HEK293 (cell line): ENCODE measurements around the gene DNAJB2.

Source experiments
- CTCF ChIA-PET: fragments of 350-600 bp; formaldehyde crosslinking; extraction: SDS; loops from one replicate; lab custom pipeline; 2021; ENCODE audit warnings: antibody characterized with exemption; lab: Yijun Ruan, JAX
- POLR2A ChIA-PET: fragments of 300-600 bp; formaldehyde crosslinking; extraction: SDS; loops from one replicate; lab custom pipeline; 2020; ENCODE audit warnings: antibody characterized with exemption, inconsistent platforms; lab: Yijun Ruan, JAX
- H3K27ac ChIP-seq: fragments of 200-500 bp; sonication (Bioruptor generic); 2 replicates; pipeline ENCODE4 v1.5.1; 2014; ENCODE audit warnings: low read depth, low read length, control low read depth, inconsistent platforms; ENCODE audit errors: extremely low read depth
- H3K36me3 ChIP-seq, 2 experiments: fragments of 200-500 bp in 1 of 2; sonication (Bioruptor generic) in 1 of 2; 1 replicate in 1 of 2; 2 replicates in 1 of 2; pipeline ENCODE4 v1.5.1; 2014 to 2017; ENCODE audit warnings: inconsistent platforms in 2 of 2, low read length in 2 of 2; ENCODE audit not compliant: control insufficient read depth in 2 of 2, insufficient read depth in 1 of 2
- H3K4me1 ChIP-seq: fragments of 200-500 bp; sonication (Bioruptor generic); 2 replicates; pipeline ENCODE4 v1.5.1; 2014; ENCODE audit warnings: mild to moderate bottlenecking, low read length, inconsistent platforms; ENCODE audit not compliant: control insufficient read depth, insufficient read depth
- H3K4me3 ChIP-seq: 2 replicates; pipeline ENCODE4 v1.5.1; 2011; ENCODE audit warnings: low read depth, mild to moderate bottlenecking, control low read depth, low read length, moderate library complexity
- H3K9me3 ChIP-seq: fragments of 200-500 bp; sonication (Bioruptor generic); 2 replicates; pipeline ENCODE4 v1.5.1; 2014; ENCODE audit warnings: low read depth, low read length, inconsistent platforms; ENCODE audit not compliant: control insufficient read depth, insufficient read depth
- BCL11B ChIP-seq: fragments of 450-650 bp; formaldehyde crosslinking; IDR thresholded peaks from 2 replicates; pipeline ENCODE4 v1.5.1; 2016; ENCODE audit warnings: low read depth, missing biosample characterization, missing genetic modification characterization
- IKZF3 ChIP-seq: fragments of 450-650 bp; IDR thresholded peaks from 2 replicates; pipeline ENCODE4 v1.5.0; 2018; ENCODE audit warnings: missing biosample characterization, mild to moderate bottlenecking, missing genetic modification characterization, moderate library complexity
- REPIN1 ChIP-seq: fragments of 450-650 bp; formaldehyde crosslinking; IDR thresholded peaks from 2 replicates; pipeline ENCODE4 v1.5.1; 2017; ENCODE audit warnings: missing biosample characterization, missing genetic modification characterization, low read depth
- SP2 ChIP-seq: fragments of 450-650 bp; formaldehyde crosslinking; IDR thresholded peaks from 2 replicates; pipeline ENCODE4 v1.5.1; 2016; ENCODE audit warnings: missing biosample characterization, missing genetic modification characterization
- ZBTB44 ChIP-seq: fragments of 450-650 bp; IDR thresholded peaks from 2 replicates; pipeline ENCODE4 v1.5.1; 2018; ENCODE audit warnings: missing biosample characterization, mild to moderate bottlenecking, missing genetic modification characterization
- ZFP3 ChIP-seq: fragments of 450-650 bp; formaldehyde crosslinking; IDR thresholded peaks from 2 replicates; pipeline ENCODE4 v1.5.1; 2016; ENCODE audit warnings: low read depth, missing biosample characterization, missing genetic modification characterization
- ZFP69B ChIP-seq: fragments of 450-650 bp; formaldehyde crosslinking; IDR thresholded peaks from 2 replicates; pipeline ENCODE4 v1.5.1; 2016; ENCODE audit warnings: missing biosample characterization, missing genetic modification characterization
- ZNF146 ChIP-seq: fragments of 450-650 bp; formaldehyde crosslinking; IDR thresholded peaks from 2 replicates; pipeline ENCODE4 v1.5.1; 2016; ENCODE audit warnings: missing biosample characterization, missing genetic modification characterization
- ZNF155 ChIP-seq: fragments of 450-650 bp; formaldehyde crosslinking; IDR thresholded peaks from 2 replicates; pipeline ENCODE4 v1.5.1; 2016; ENCODE audit warnings: missing biosample characterization, missing genetic modification characterization
- ZNF223 ChIP-seq: fragments of 450-650 bp; formaldehyde crosslinking; IDR thresholded peaks from 2 replicates; pipeline ENCODE4 v1.5.1; 2016; ENCODE audit warnings: missing biosample characterization, missing genetic modification characterization
- ZNF394 ChIP-seq: fragments of 450-650 bp; formaldehyde crosslinking; IDR thresholded peaks from 2 replicates; pipeline ENCODE4 v1.5.1; 2016; ENCODE audit warnings: missing biosample characterization, missing genetic modification characterization, mild to moderate bottlenecking, moderate library complexity, borderline replicate concordance
- ZNF513 ChIP-seq: fragments of 450-650 bp; IDR thresholded peaks from 2 replicates; pipeline ENCODE4 v1.5.1; 2018; ENCODE audit warnings: missing biosample characterization, missing genetic modification characterization
- ZNF518A ChIP-seq: fragments of 450-650 bp; formaldehyde crosslinking; conservative IDR thresholded peaks from 2 replicates; pipeline ENCODE4 v1.5.1; 2016; ENCODE audit warnings: low read depth, missing biosample characterization, missing genetic modification characterization
- ZNF548 ChIP-seq: fragments of 450-650 bp; formaldehyde crosslinking; IDR thresholded peaks from 2 replicates; pipeline ENCODE4 v1.5.1; 2016; ENCODE audit warnings: missing biosample characterization, missing genetic modification characterization
- ZNF596 ChIP-seq: fragments of 450-650 bp; IDR thresholded peaks from 2 replicates; pipeline ENCODE4 v1.5.0; 2018; ENCODE audit warnings: missing biosample characterization, mild to moderate bottlenecking, missing genetic modification characterization, moderate library complexity
- ZNF677 ChIP-seq: fragments of 450-650 bp; IDR thresholded peaks from 2 replicates; pipeline ENCODE4 v1.5.0; 2018; ENCODE audit warnings: missing biosample characterization, mild to moderate bottlenecking, missing genetic modification characterization, moderate library complexity
- ZNF791 ChIP-seq: fragments of 450-650 bp; formaldehyde crosslinking; IDR thresholded peaks from 2 replicates; pipeline ENCODE4 v1.5.1; 2016; ENCODE audit warnings: missing biosample characterization, missing genetic modification characterization
- ZNF792 ChIP-seq: fragments of 450-650 bp; formaldehyde crosslinking; IDR thresholded peaks from 2 replicates; pipeline ENCODE4 v1.5.1; 2016; ENCODE audit warnings: missing biosample characterization, missing genetic modification characterization
- ZNF843 ChIP-seq: fragments of 450-650 bp; formaldehyde crosslinking; IDR thresholded peaks from 2 replicates; pipeline ENCODE4 v1.5.1; 2016; ENCODE audit warnings: missing biosample characterization, missing genetic modification characterization
- TF ChIP-seq, protein P1 (sequence below): sonication (generic); formaldehyde crosslinking; IDR thresholded peaks from 2 replicates; pipeline ENCODE4 v1.8.1; 2022; ENCODE audit warnings: mild to moderate bottlenecking, moderate library complexity, missing genetic modification reagents
- TF ChIP-seq, protein P2 (sequence below): fragments of 450-650 bp; formaldehyde crosslinking; IDR thresholded peaks from 2 replicates; pipeline ENCODE4 v1.5.1; 2016; ENCODE audit warnings: missing biosample characterization, missing genetic modification characterization
- TF ChIP-seq, protein P3 (sequence below): fragments of 450-650 bp; formaldehyde crosslinking; IDR thresholded peaks from 2 replicates; pipeline ENCODE4 v1.5.1; 2016; ENCODE audit warnings: missing biosample characterization, missing genetic modification characterization

Gene DNAJB2

GRCh38 chr2:219284501-219285372 is 5.6 kb downstream of the DNAJB2 start:
- POLR2A ChIA-PET, result no interaction called here
- Histone ChIP-seq H3K4me3 (no peak overlapping the region), H3K27ac (no peak overlapping the region), H3K4me1 (no peaks in the 10 kb centered on the region), H3K9me3 (no peaks in the 10 kb centered on the region), H3K36me3 (peaks cover 0 to 64% of the 10 kb centered on the region in 2 experiments; a peak in 1 of 3 replicates)
- CTCF ChIA-PET, result interaction anchor here (0.6 to 15.0 kb wide), 2 partner anchors 11 to 114 kb away, joined by 3 to 297 read pairs; no protein-coding TSS in a partner anchor
- no peak for TF ChIP-seq ZNF394 (tag by site-specific recombination)
- no peak for TF ChIP-seq ZFP3 (tag by site-specific recombination)
- no peak for TF ChIP-seq ZNF792 (tag by site-specific recombination)
- TF ChIP-seq ZNF677 (tag by site-specific recombination), result no peak
- TF ChIP-seq, protein P1, sequence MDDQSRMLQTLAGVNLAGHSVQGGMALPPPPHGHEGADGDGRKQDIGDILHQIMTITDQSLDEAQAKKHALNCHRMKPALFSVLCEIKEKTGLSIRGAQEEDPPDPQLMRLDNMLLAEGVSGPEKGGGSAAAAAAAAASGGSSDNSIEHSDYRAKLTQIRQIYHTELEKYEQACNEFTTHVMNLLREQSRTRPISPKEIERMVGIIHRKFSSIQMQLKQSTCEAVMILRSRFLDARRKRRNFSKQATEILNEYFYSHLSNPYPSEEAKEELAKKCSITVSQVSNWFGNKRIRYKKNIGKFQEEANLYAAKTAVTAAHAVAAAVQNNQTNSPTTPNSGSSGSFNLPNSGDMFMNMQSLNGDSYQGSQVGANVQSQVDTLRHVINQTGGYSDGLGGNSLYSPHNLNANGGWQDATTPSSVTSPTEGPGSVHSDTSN, result no peak
- no peak for TF ChIP-seq IKZF3
- TF ChIP-seq ZNF843, result no peak
- TF ChIP-seq ZNF155 (tag by site-specific recombination), result no peak
- TF ChIP-seq ZNF518A (tag by site-specific recombination), result no peak
- TF ChIP-seq ZBTB44 (tag by site-specific recombination), result no peak
- TF ChIP-seq ZNF548, result no peak
- no peak for TF ChIP-seq ZNF146 (tag by site-specific recombination)
- no peak for TF ChIP-seq ZNF596 (tag by site-specific recombination)
- TF ChIP-seq, protein P2, sequence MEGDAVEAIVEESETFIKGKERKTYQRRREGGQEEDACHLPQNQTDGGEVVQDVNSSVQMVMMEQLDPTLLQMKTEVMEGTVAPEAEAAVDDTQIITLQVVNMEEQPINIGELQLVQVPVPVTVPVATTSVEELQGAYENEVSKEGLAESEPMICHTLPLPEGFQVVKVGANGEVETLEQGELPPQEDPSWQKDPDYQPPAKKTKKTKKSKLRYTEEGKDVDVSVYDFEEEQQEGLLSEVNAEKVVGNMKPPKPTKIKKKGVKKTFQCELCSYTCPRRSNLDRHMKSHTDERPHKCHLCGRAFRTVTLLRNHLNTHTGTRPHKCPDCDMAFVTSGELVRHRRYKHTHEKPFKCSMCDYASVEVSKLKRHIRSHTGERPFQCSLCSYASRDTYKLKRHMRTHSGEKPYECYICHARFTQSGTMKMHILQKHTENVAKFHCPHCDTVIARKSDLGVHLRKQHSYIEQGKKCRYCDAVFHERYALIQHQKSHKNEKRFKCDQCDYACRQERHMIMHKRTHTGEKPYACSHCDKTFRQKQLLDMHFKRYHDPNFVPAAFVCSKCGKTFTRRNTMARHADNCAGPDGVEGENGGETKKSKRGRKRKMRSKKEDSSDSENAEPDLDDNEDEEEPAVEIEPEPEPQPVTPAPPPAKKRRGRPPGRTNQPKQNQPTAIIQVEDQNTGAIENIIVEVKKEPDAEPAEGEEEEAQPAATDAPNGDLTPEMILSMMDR, result no peak

DNA sequence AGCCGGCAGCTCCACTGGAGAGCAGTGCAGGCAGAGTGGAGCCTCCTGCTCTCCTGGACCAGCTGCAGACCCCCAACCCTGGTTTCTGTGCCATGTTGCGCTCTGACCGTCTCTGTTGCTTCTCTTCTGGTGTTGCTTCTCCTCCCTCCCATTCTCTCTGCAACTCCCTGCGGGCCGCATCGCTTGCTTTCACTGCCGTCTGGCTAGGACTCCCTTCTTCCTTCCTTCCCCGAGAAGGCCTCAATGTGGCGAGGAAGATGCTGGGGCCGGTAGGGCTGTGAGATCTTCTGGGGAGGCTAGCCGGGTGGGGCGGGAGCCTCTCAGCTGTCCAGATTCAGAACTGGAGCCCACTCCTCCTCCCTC is 6.2 kb downstream of the DNAJB2 start:
- Histone ChIP-seq H3K27ac (no peak overlapping the region), H3K36me3 (peaks cover 0 to 62% of the 10 kb centered on the region in 2 experiments; a peak in 1 of 3 replicates), H3K9me3 (no peaks in the 10 kb centered on the region), H3K4me3 (no peak overlapping the region), H3K4me1 (no peaks in the 10 kb centered on the region)
- ChIA-PET CTCF (interaction anchor here (15.0 kb wide), 1 partner anchor 11 kb away, joined by 297 read pairs; no protein-coding TSS in a partner anchor), POLR2A (no interaction called here)
- no peak for TF ChIP-seq REPIN1 (tag by site-specific recombination)
- no peak for TF ChIP-seq ZFP69B (tag by site-specific recombination)
- TF ChIP-seq BCL11B (tag by site-specific recombination), result no peak
- no peak for TF ChIP-seq ZNF223 (tag by site-specific recombination)
- no peak for TF ChIP-seq SP2 (tag by site-specific recombination)
- no peak for TF ChIP-seq ZNF513
- TF ChIP-seq, protein P3, sequence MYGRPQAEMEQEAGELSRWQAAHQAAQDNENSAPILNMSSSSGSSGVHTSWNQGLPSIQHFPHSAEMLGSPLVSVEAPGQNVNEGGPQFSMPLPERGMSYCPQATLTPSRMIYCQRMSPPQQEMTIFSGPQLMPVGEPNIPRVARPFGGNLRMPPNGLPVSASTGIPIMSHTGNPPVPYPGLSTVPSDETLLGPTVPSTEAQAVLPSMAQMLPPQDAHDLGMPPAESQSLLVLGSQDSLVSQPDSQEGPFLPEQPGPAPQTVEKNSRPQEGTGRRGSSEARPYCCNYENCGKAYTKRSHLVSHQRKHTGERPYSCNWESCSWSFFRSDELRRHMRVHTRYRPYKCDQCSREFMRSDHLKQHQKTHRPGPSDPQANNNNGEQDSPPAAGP, result no peak
- TF ChIP-seq ZNF791 (tag by site-specific recombination), result no peak
